Iris pigment epithelial cell (primary cell): ENCODE measurements around the gene DIRAS3.
"Not testable (repeated sequence)": the region's sequence is repeated elsewhere in the genome, so short reads cannot be mapped to it uniquely, and the experiment has no call there.

Source experiments
- DNase-seq: peaks from one replicate; pipeline ENCODE4 v3.0.0-alpha.2; 2011; ENCODE audit warnings: low read depth

Gene DIRAS3

GRCh38 chr1:68024635-68025338 is 25.6 kb downstream of the DIRAS3 start:
- no peak for DNase-seq

- peak; percentile 74 for DNase-seq
Measured at GRCh38 chr1:68016381-68016780, 34.0 kb downstream of the DIRAS3 start.

GRCh38 chr1:68015971-68016370 is 34.5 kb downstream of the DIRAS3 start:
- DNase-seq, result peak; percentile 19

GRCh38 chr1:68015369-68015768 is 35.1 kb downstream of the DIRAS3 start:
- DNase-seq, result no peak

GRCh38 chr1:68013351-68013750 is 37.1 kb downstream of the DIRAS3 start:
- DNase-seq, result no peak

- DNase-seq, result peak; percentile 24
Measured at GRCh38 chr1:68011657-68012375, 38.6 kb downstream of the DIRAS3 start.

- no peak for DNase-seq
Measured at GRCh38 chr1:68010543-68010942, 39.9 kb downstream of the DIRAS3 start.

- DNase-seq, result peak; percentile 57
Measured at GRCh38 chr1:68010090-68010489, 40.3 kb downstream of the DIRAS3 start.

GRCh38 chr1:68003626-68004025 is 46.8 kb downstream of the DIRAS3 start:
- not testable (repeated sequence) for DNase-seq

- no peak for DNase-seq
Measured at GRCh38 chr1:68000191-68000590, 50.2 kb downstream of the DIRAS3 start.

GRCh38 chr1:67997746-67998145 is 52.7 kb downstream of the DIRAS3 start:
- DNase-seq, result no peak
